GM18505 (cell line): ENCODE measurements around the gene PSMB5.

Source experiments
- ATAC-seq: cut with Tn5 transposase; IDR thresholded peaks from one replicate; pipeline ENCODE4 v1.9.1; 2021; ENCODE audit not compliant: unreplicated experiment
- POLR2A ChIP-seq: IDR thresholded peaks from 4 replicates; pipeline ENCODE4 v1.6.1; 2011; ENCODE audit warnings: borderline replicate concordance; ENCODE audit not compliant: insufficient read depth, insufficient read length; ENCODE audit errors: extremely low read depth

Gene PSMB5

GRCh38 chr14:23067847-23068788, 33.4 kb upstream of the PSMB5 start:
- no peak for TF ChIP-seq POLR2A

GRCh38 chr14:23066855-23067744, 32.4 kb upstream of the PSMB5 start:
- no peak for ATAC-seq
- no peak for TF ChIP-seq POLR2A

More at GRCh38 chr14:23067847-23068788, 33.4 kb upstream of the PSMB5 start:
- ATAC-seq, result no peak

- TF ChIP-seq POLR2A, result no peak
- no peak for ATAC-seq
These were observed 31.7 kb upstream of the PSMB5 start for GRCh38 chr14:23066368-23066767.

GRCh38 chr14:23063601-23064000, 28.9 kb upstream of the PSMB5 start:
- no peak for TF ChIP-seq POLR2A
- no peak for ATAC-seq

GRCh38 chr14:23062002-23062401, 27.3 kb upstream of the PSMB5 start:
- TF ChIP-seq POLR2A, result no peak
- no peak for ATAC-seq

GRCh38 chr14:23060536-23061260, 26.0 kb upstream of the PSMB5 start:
- no peak for ATAC-seq
- TF ChIP-seq POLR2A, result no peak

GRCh38 chr14:23058654-23059504, 24.2 kb upstream of the PSMB5 start:
- no peak for TF ChIP-seq POLR2A
- no peak for ATAC-seq

- TF ChIP-seq POLR2A, result no peak
- peak; percentile 55 for ATAC-seq
These were observed 23.3 kb upstream of the PSMB5 start for GRCh38 chr14:23057757-23058653.

GRCh38 chr14:23056956-23057756, 22.5 kb upstream of the PSMB5 start, which contains the start of gene CDH24:
Gene CDH24, minus strand, starts transcription at chr14:23057520. Its CDS starts 1,787 bp downstream, at chr14:23055733.
- ATAC-seq, result peak; percentile 43
- no peak for TF ChIP-seq POLR2A

GRCh38 chr14:23056145-23056955, 21.6 kb upstream of the PSMB5 start:
- peak; percentile 50 for ATAC-seq
- no peak for TF ChIP-seq POLR2A

- no peak for ATAC-seq
- TF ChIP-seq POLR2A, result no peak
These were observed 21.0 kb upstream of the PSMB5 start for GRCh38 chr14:23055621-23056144.
